H1 (cell line): ENCODE results near the gene PTPN12. TPM values are rescaled to one million over a fixed set of nuclear protein-coding genes. Genes with fewer than 3 reads are reported as not detected.

Experiments used
- CBX5 ChIP-seq: fragments of 300-800, 300-1000 bp; sonication (generic); IDR thresholded peaks from 2 replicates; pipeline ENCODE4 v1.7.1; 2016; ENCODE audit warnings: antibody characterized with exemption, low read length, low read depth
- POLR2AphosphoS5 ChIP-seq: IDR thresholded peaks from 2 replicates; pipeline ENCODE4 v1.6.1; 2011; ENCODE audit warnings: low read depth, low read length
- RNF2 ChIP-seq: fragments of 200-900, 300-1000 bp; sonication (generic); IDR thresholded peaks from 2 replicates; pipeline ENCODE4 v1.7.1; 2016; ENCODE audit warnings: borderline replicate concordance, low read depth, mild to moderate bottlenecking, antibody characterized with exemption, low read length; ENCODE audit not compliant: poor library complexity, severe bottlenecking; ENCODE audit errors: missing control alignments
- polyA plus RNA-seq, 7 experiments: library from polyadenylated mRNA; depleted of rRNA in 3 of 7; stranded (reverse) in 5 of 7; unstranded in 2 of 7; fragments of >200 nt in 5 of 7; fragments of 200-250 nt in 2 of 7; gene quantifications; 1 replicate in 5 of 7; 2 replicates in 1 of 7; 4 replicates in 1 of 7; pipeline versions ENCODE4 v1.2.1 to v1.2.3, GENCODE V29; 2011 to 2013; ENCODE audit warnings: missing spikeins in 2 of 7, mixed read lengths in 2 of 7
- total RNA-seq: library from RNA; stranded (reverse); fragmentation: NEBNext Ultra II Directional; extraction: Animal tissue kit (Norgen Biotek cat#: 25700); gene quantifications from 2 replicates; pipeline ENCODE4 v1.2.1, GENCODE V29; 2021

PTPN12 gene
- total and polyA plus RNA-seq, 2 of the 8 experiments (the other 6 are each of a cell fraction or from before 2014, with no cell fraction given) = 39.7 to 132 TPM

- TF ChIP-seq CBX5 = no peak
- TF ChIP-seq POLR2AphosphoS5 = no peak
- no peak for TF ChIP-seq RNF2
- TF ChIP-seq, all 59 proteins: peak for 0
Observed at GRCh38 chr7:77528368-77528767, 8.7 kb upstream of the PTPN12 start (continued).
